ENCODE measurements around the gene GMCL2.

Gene GMCL2

DNA sequence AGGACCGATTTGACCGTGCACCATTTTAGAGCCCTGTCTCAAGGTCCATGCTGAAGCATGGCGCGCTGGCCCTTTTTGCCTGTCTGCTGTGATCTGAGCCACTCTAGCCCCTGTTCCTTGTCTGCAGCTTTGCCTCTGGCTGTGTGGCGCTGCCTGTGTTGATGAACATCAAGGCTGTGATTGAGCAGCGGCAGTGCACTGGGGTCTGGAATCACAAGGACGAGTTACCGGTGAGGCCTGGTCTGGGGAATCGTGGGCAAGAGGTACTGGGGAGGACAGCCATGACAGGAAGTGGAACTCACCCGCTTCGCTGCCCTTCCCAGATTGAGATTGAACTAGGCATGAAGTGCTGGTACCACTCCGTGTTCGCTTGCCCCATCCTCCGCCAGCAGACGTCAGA lies 39.8 kb downstream of the GMCL2 start:
- DNase-seq: no peak
- peaks cover 2% of the 10 kb centered on the region for H3K4me1 ChIP-seq (ENCODE audit: control insufficient read depth, insufficient read depth, low read length, poor library complexity, severe bottlenecking)
- H3K9me3 ChIP-seq (ENCODE audit: control insufficient read depth, low read length): no peaks in the 10 kb centered on the region
- H3K4me3 ChIP-seq (ENCODE audit: insufficient read depth, low read depth, low read length, poor library complexity, severe bottlenecking): no peak overlapping the region
- no peaks in the 10 kb centered on the region for H3K27me3 ChIP-seq (replicated peaks; ENCODE audit: control insufficient read depth, insufficient read depth, low read length, poor library complexity, severe bottlenecking)
- H3K36me3 ChIP-seq (ENCODE audit: control insufficient read depth, insufficient read depth, low read length): peaks cover 79% of the 10 kb centered on the region
- no peak overlapping the region for H3K27ac ChIP-seq (ENCODE audit: insufficient read depth, low read length, poor library complexity, severe bottlenecking)

DNA sequence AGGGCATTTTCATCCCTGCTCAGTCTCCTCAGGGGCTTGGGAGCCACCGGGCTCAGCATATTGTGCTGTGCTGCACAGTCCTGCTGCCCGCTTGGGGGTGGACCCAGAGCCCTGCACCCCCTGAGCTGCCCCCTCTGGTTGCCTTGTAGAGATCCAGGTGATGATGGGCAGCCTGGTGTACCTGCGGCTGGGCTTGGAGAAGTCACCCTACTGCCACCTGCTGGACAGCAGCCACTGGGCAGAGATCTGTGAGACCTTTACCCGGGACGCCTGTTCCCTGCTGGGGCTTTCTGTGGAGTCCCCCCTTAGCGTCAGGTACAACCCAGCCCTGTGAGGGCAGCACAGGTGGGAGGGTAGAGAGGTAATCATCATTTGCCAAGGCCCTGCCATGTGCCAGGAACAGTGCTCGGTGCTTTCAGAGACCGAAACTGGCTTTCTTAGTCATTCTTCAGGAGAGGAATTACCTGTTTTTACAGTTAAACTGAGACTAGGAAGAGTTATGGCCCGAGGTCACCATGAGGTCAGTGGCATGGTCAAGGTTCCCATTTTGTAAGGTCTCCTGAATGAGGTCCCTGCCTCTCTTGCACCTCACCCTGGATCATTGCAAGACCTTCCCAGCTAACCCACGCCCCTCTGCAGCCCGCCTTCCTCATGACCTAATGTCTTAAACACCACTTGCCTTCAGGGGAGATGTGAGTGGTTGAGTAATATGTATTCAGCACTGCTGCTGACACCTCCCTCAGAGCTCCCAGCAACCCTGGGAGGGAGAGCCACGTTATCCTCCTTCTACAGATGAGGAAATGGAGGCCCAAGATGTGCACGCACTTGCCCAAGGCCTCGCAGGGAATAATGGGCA lies 41.0 kb downstream of the GMCL2 start:
- Histone ChIP-seq H3K9me3 (ENCODE audit: control insufficient read depth, low read length) (no peaks in the 10 kb centered on the region), H3K27me3 (replicated peaks; ENCODE audit: control insufficient read depth, insufficient read depth, low read length, poor library complexity, severe bottlenecking) (no peaks in the 10 kb centered on the region), H3K27ac (ENCODE audit: insufficient read depth, low read length, poor library complexity, severe bottlenecking) (peak overlapping the region; percentile 8), H3K4me1 (ENCODE audit: control insufficient read depth, insufficient read depth, low read length, poor library complexity, severe bottlenecking) (no peaks in the 10 kb centered on the region), H3K4me3 (ENCODE audit: insufficient read depth, low read depth, low read length, poor library complexity, severe bottlenecking) (no peak overlapping the region), H3K36me3 (ENCODE audit: control insufficient read depth, insufficient read depth, low read length) (peaks cover 79% of the 10 kb centered on the region)
- peak; percentile 57 to 66 (median 58) for DNase-seq

DNA sequence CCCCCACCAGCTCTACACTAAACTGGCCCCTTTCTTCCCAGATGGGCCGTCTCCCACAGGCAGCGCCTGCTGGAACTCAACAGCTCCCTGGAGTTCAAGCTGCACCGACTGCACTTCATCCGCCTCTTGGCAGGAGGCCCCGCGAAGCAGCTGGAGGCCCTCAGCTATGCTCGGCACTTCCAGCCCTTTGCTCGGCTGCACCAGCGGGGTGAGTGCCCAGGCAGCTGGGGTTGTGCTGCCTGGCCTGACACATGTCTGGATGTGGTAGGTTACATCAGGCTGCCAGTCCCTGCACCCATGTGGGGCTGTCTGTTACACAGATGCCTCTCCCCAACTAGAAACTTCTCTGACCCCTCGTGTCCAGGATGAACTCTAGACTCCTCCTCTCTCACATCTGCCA lies 43.3 kb downstream of the GMCL2 start:
- Histone ChIP-seq H3K9me3 (ENCODE audit: control insufficient read depth, low read length) (no peaks in the 10 kb centered on the region), H3K4me3 (ENCODE audit: insufficient read depth, low read depth, low read length, poor library complexity, severe bottlenecking) (no peak overlapping the region), H3K4me1 (ENCODE audit: control insufficient read depth, insufficient read depth, low read length, poor library complexity, severe bottlenecking) (no peaks in the 10 kb centered on the region), H3K27ac (ENCODE audit: insufficient read depth, low read length, poor library complexity, severe bottlenecking) (no peak overlapping the region), H3K36me3 (ENCODE audit: control insufficient read depth, insufficient read depth, low read length) (peaks cover 57% of the 10 kb centered on the region), H3K27me3 (replicated peaks; ENCODE audit: control insufficient read depth, insufficient read depth, low read length, poor library complexity, severe bottlenecking) (no peaks in the 10 kb centered on the region)
- no peak for DNase-seq

DNA sequence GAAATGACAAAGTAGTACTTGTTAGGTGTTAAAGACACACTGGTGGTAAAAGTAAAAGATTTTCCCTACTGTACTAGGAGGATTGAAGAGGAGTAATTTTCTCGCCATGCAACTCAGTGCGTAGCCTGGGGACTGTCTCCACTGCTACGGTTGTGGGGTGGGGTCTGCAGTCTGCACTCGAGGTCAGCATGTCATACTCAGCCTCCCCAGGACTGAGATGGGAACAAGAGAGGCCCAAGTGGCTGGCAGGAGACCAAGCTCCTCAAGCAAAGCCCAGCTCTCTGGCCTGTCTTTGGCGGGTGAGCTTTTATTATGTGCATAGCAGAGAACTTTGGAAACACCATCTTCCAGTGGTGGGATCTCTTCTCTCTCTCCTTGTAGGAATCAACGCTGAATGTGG lies 43.9 kb downstream of the GMCL2 start:
- Histone ChIP-seq H3K27me3 (replicated peaks; ENCODE audit: control insufficient read depth, insufficient read depth, low read length, poor library complexity, severe bottlenecking) (no peaks in the 10 kb centered on the region), H3K4me1 (ENCODE audit: control insufficient read depth, insufficient read depth, low read length, poor library complexity, severe bottlenecking) (no peaks in the 10 kb centered on the region), H3K36me3 (ENCODE audit: control insufficient read depth, insufficient read depth, low read length) (peaks cover 50% of the 10 kb centered on the region), H3K9me3 (ENCODE audit: control insufficient read depth, low read length) (no peaks in the 10 kb centered on the region), H3K27ac (ENCODE audit: insufficient read depth, low read length, poor library complexity, severe bottlenecking) (no peak overlapping the region), H3K4me3 (ENCODE audit: insufficient read depth, low read depth, low read length, poor library complexity, severe bottlenecking) (no peak overlapping the region)
- no peak for DNase-seq

DNA sequence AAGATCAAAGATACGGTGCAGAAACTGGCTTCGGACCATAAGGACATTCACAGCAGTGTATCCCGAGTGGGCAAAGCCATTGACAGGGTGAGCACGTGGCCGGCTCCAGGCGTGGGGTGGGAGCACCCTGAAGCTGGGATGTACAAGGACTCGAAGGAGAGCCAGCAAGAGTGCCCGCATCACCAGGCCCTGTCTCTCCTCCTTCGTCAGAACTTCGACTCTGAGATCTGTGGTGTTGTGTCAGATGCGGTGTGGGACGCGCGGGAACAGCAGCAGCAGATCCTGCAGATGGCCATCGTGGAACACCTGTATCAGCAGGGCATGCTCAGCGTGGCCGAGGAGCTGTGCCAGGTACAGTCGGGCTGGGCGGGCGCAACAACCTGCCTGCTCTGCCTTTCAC lies 44.5 kb downstream of the GMCL2 start:
- peaks cover 45% of the 10 kb centered on the region for H3K36me3 ChIP-seq (ENCODE audit: control insufficient read depth, insufficient read depth, low read length)
- H3K4me3 ChIP-seq (ENCODE audit: insufficient read depth, low read depth, low read length, poor library complexity, severe bottlenecking): no peak overlapping the region
- H3K4me1 ChIP-seq (ENCODE audit: control insufficient read depth, insufficient read depth, low read length, poor library complexity, severe bottlenecking): no peaks in the 10 kb centered on the region
- DNase-seq: no peak
- no peak overlapping the region for H3K27ac ChIP-seq (ENCODE audit: insufficient read depth, low read length, poor library complexity, severe bottlenecking)
- no peaks in the 10 kb centered on the region for H3K9me3 ChIP-seq (ENCODE audit: control insufficient read depth, low read length)
- no peaks in the 10 kb centered on the region for H3K27me3 ChIP-seq (replicated peaks; ENCODE audit: control insufficient read depth, insufficient read depth, low read length, poor library complexity, severe bottlenecking)

DNA sequence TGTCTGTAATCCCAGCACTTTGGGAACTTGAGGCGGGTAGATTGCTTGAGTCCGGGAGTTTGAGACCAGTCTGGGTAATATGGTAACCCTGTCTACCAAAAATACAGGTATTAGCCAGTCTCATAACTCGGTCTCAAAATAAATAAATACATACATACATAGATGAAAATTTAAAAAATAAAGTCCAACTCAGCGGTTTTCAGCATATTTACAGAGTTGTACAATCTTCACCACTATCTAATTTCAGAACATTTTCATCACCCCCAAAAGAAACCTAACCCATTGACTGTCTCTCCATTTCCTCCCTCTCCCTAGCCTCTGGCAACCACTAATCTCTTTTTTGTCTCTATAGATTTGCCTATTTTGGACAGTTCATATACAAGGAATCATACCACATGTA lies 45.6 kb downstream of the GMCL2 start:
- peaks cover 34% of the 10 kb centered on the region for H3K36me3 ChIP-seq (ENCODE audit: control insufficient read depth, insufficient read depth, low read length)
- no peaks in the 10 kb centered on the region for H3K4me1 ChIP-seq (ENCODE audit: control insufficient read depth, insufficient read depth, low read length, poor library complexity, severe bottlenecking)
- no peak for DNase-seq
- H3K27me3 ChIP-seq (replicated peaks; ENCODE audit: control insufficient read depth, insufficient read depth, low read length, poor library complexity, severe bottlenecking): no peaks in the 10 kb centered on the region
- no peak overlapping the region for H3K4me3 ChIP-seq (ENCODE audit: insufficient read depth, low read depth, low read length, poor library complexity, severe bottlenecking)
- no peak overlapping the region for H3K27ac ChIP-seq (ENCODE audit: insufficient read depth, low read length, poor library complexity, severe bottlenecking)
- no peaks in the 10 kb centered on the region for H3K9me3 ChIP-seq (ENCODE audit: control insufficient read depth, low read length)

DNA sequence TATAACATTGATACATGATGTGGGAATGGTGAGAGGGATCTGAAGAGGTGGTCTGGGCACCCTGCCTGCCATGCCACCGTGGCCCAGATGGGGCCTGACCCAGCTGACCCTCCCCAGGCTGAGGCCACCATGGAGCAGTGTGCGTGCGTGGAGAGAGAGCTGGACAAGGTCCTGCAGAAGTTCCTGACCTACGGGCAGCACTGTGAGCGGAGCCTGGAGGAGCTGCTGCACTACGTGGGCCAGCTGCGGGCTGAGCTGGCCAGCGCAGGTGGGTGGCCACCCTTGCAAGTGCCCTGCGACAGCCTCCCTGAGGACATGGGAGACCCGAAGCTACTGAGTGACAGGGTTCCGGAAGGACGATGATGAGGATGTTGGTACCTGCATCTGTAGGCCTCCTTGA lies 49.2 kb downstream of the GMCL2 start:
- Histone ChIP-seq H3K36me3 (ENCODE audit: control insufficient read depth, insufficient read depth, low read length) (peaks cover 11% of the 10 kb centered on the region), H3K4me1 (ENCODE audit: control insufficient read depth, insufficient read depth, low read length, poor library complexity, severe bottlenecking) (no peaks in the 10 kb centered on the region), H3K27ac (ENCODE audit: insufficient read depth, low read length, poor library complexity, severe bottlenecking) (no peak overlapping the region), H3K27me3 (replicated peaks; ENCODE audit: control insufficient read depth, insufficient read depth, low read length, poor library complexity, severe bottlenecking) (no peaks in the 10 kb centered on the region), H3K4me3 (ENCODE audit: insufficient read depth, low read depth, low read length, poor library complexity, severe bottlenecking) (no peak overlapping the region), H3K9me3 (ENCODE audit: control insufficient read depth, low read length) (no peaks in the 10 kb centered on the region)
- no peak for DNase-seq

DNA sequence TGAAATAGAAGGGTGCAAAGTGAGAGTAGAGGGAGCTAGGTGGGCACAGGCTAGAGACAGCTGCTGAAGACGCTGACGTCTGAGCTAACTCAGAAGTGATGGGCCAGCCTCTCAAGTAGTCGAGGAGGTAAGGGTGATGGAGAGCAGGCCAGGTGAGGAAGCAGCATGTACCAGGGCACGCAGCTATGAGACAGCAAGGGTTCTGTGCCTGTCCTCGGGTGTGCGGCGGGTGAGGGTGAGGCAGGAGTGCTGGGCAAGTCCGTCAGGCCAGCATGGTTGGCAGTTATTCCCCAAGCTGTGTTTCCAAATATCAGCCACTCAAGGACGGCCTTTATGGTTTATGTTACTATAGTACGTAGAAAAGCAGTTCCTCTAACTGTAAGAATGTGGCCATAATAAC lies 50.2 kb downstream of the GMCL2 start:
- H3K4me1 ChIP-seq (ENCODE audit: control insufficient read depth, insufficient read depth, low read length, poor library complexity, severe bottlenecking): no peaks in the 10 kb centered on the region
- DNase-seq: no peak
- no peaks in the 10 kb centered on the region for H3K27me3 ChIP-seq (replicated peaks; ENCODE audit: control insufficient read depth, insufficient read depth, low read length, poor library complexity, severe bottlenecking)
- no peaks in the 10 kb centered on the region for H3K9me3 ChIP-seq (ENCODE audit: control insufficient read depth, low read length)
- H3K36me3 ChIP-seq (ENCODE audit: control insufficient read depth, insufficient read depth, low read length): peaks cover 3% of the 10 kb centered on the region
- no peak overlapping the region for H3K27ac ChIP-seq (ENCODE audit: insufficient read depth, low read length, poor library complexity, severe bottlenecking)
- H3K4me3 ChIP-seq (ENCODE audit: insufficient read depth, low read depth, low read length, poor library complexity, severe bottlenecking): no peak overlapping the region
